NCI-H2107 treated with DMSO at 0.1 percent for 48 hours (cell line): ENCODE measurements around the gene SLC35B2.

Experiments used
- DNase-seq: peaks from one replicate; lab custom pipeline; 2025; ENCODE audit not compliant: unreplicated experiment; lab: John Stamatoyannopoulos, UW

Gene SLC35B2

DNA sequence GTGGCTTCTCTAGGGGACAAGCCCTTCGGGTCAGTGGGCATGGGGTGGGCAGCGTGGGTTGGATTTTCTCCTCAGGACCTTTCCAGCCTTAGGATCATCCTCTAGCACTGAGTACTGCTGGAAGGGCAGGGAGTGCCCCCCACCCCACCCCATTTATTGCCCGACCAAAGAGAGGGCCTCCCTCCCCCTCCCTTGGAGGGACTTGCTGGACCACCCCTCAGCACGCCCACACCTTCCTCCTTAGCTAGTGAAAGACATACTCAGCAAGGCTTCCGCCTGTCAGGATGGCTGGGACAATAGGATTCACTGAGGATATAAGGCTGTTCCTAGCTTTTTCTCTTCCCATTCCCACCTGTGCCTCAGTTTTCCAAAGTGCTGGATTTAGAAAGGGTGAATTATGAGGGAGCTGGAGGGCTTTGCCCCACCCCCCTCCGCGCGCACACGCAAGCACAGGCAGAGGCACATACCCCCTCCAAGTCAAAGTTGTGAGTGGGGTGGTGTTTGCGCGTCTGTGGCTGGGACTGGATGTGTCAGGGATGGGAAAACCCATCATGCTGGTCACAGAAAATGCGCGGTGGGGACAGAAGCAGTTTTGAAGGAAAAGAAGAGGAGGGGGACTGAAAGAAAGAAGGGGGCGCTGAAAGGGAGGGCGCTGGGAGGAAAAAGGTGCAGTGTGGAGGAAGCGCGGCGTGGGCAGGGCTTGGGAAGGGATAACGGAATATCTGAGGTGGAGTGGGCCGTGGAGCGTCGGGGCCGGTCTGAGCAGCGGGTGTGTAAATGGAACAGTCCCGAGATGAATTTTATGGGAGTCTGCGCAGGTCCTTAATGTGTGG lies 34.6 kb downstream of the SLC35B2 start:
- no peak for DNase-seq

DNA sequence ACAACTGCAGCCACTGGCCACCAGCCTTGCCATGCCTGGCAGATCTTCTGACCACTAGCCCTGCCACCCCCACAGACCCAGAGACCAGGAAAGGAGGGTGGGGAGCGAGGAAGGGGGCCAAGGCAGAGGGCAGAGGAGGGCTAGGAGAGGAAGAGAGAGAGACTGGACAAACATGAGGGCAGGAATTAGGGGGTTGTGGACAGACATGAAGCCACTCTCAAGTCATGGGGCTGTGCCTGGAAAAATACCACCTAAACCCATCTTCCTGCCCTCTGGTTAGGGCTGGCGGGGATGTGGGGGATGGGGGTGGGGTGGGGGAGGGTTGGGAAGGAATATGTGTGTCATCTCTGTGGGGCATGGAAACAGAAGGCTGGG lies 35.4 kb downstream of the SLC35B2 start:
- DNase-seq: no peak

GRCh38 chr6:44221291-44221960 lies 35.9 kb downstream of the SLC35B2 start:
- DNase-seq: no peak

DNA sequence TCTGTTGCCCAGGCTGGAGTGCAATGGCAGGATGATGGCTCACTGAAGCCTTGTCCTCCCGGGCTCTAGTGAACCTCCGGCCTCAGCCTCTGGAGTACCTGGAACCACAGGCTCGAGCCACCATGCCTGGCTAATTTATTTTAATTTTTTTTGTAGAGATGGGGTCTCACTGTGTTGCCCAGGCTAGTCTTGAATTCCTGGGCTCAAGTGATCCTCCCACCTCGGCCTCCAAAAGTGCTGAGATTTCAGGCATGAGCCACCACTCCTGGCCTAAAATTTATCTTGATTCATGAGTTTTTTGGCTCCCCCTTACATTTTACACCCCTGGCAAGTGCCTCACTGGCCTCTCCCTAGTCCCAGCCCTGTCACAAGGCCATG lies 36.4 kb downstream of the SLC35B2 start:
- DNase-seq: no peak

- DNase-seq: no peak
Measured at GRCh38 chr6:44219815-44220784, 37.2 kb downstream of the SLC35B2 start.

- no peak for DNase-seq
Measured at GRCh38 chr6:44219053-44219814, 38.1 kb downstream of the SLC35B2 start.

DNA sequence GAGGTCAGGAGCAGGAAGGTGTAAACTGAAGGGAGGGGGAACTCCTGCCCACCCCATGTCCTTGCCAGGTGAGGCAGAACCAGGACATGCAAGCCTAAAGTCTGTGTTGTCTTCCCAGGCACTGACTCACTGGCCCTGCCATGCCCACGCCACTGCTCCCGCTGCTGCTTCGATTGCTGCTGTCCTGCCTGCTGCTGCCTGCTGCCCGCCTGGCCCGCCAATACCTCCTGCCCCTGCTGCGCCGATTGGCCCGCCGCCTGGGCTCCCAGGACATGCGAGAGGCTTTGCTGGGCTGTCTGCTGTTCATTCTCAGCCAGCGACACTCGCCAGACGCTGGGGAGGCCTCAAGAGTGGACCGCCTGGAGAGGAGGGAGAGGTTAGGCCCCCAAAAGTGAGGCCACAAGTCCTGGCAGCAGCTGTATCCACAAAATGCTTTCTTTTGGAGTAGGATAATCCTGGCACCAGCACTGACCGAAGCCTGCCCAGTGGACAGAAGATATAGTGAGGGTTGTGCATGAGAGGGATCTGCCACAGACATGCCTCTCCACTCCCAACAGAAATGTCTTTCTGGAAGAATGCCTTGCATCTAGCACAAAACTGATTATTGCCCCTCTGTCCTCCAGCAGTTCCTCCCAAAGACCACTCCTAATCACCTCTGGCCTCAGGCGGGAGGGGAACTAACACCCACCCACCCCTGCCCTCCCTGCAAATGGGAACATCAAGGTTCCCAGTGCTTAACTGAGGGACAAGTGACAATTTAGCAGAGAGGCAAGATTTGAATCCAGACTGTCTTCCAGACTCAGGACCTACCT lies 39.8 kb downstream of the SLC35B2 start:
- DNase-seq: no peak

DNA sequence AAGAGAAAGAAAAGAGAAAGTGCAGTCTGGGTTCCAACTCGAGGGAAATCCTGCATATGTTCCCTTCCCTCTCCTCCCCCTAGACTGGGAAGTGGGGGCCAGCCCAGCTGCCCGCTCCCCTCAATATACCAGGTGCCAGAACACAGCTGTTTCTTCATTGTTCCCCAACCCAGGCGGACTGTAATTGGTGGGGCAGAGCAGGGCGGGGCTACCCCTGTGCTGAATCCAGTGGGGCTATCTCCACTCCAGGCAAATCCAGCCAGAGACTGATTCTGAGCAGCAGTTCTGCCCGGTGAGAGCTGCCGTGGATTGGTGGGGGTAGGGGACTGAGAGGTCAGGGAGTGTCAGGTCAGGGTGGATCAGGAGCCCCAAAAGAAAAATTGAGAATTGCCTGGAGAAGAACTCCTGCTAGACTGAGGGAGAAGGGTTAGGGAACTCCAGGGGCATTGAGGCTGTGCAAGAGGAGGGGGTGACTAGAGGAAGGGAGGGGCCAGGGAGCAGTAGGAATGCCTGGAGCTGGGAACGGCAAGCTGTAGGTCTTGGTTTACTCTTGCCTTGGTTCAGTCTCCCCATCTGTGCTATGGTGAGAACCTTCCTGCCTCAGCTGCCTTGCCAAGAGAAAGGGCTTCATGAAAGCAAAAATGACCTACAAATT lies 40.5 kb downstream of the SLC35B2 start, which contains the start of gene MYMX:
MYMX (plus strand) TSS at position 250 of the 655 bp plus-strand sequence. CDS start 546 bp downstream, outside the sequence.
- DNase-seq: peak; percentile 20

DNA sequence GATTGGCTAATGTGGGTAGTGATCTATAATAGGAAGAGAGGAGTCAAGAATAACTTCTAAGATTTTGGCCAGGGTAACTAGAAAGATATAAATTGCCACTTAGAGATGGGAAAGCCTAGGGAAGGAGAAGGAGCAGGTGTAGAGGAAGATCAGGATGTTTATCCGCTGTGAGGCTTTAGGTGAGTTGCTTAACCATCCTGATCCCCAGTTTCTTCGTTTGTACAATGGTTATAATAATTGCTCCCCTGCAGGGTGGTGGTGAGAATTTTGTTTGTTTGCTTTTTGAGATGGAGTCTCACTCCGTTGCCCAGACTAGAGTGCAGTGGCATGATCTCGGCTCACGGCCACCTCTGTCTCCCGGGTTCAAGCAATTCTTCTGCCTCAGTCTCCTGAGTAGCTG lies 43.0 kb downstream of the SLC35B2 start:
- no peak for DNase-seq

DNA sequence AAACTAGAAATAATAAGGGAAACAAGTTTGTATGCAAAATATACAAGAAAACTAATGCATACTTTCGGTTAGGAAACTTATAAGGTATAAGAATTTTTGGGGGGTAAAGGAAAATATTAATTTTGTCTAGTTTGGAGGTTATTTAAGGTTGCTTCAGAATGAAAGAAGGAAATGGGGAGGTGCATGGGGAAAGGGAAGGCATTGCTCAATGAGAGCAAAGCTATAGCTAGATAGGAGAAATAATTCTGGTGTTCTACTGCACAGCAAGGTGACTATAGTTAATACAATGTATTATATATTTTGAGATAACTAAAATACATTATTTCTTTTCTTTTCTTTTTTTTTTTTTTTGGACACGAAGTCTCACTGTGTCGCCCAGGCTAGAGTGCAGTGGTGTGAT lies 46.0 kb downstream of the SLC35B2 start:
- no peak for DNase-seq

- no peak for DNase-seq
Measured at GRCh38 chr6:44207966-44208365, 49.4 kb downstream of the SLC35B2 start.
